NCI-H146 treated with DMSO at 0.1 percent for 48 hours (cell line): Measurements from ENCODE around the gene LPCAT2.
"Not testable (repeated sequence)": the region's sequence is repeated elsewhere in the genome, so short reads cannot be mapped to it uniquely, and the experiment has no call there.

Experiments used
- DNase-seq: peaks from one replicate; lab custom pipeline; 2025; ENCODE audit not compliant: unreplicated experiment; lab: John Stamatoyannopoulos, UW

The LPCAT2 gene

DNA sequence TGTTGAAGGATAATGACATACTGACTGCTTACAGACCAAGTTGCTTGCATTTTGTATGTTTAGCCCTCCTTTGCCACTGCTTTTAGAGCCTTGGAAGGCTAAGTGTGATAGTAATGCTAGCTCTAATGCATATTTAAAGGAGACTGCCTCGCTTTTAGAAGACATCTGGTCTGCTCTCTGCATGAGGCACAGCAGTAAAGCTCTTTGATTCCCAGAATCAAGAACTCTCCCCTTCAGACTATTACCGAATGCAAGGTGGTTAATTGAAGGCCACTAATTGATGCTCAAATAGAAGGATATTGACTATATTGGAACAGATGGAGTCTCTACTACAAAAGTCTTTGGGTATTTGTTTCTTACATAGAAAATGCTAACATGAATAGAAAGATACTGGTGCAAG, 76.8 kb downstream of the LPCAT2 start:
- DNase-seq = no peak

DNA sequence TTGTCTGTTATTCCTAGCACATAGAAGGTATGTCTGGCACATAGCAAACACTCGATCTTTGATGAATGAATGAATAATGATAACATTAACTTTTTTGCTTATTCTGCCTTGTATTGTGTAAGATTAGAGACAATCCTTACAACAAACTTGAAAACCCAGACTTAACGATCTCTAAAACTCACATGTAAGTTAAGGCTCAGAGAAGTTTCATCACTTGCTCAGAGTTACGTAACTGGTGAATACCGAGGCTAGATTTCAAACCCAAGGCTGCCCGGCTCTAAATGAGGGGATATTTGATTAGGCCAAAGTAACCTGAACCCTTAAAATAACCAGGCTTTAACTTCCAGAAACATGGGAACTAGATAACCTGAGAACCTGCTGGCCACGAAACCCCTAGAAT, 79.9 kb downstream of the LPCAT2 start:
- DNase-seq = no peak

DNA sequence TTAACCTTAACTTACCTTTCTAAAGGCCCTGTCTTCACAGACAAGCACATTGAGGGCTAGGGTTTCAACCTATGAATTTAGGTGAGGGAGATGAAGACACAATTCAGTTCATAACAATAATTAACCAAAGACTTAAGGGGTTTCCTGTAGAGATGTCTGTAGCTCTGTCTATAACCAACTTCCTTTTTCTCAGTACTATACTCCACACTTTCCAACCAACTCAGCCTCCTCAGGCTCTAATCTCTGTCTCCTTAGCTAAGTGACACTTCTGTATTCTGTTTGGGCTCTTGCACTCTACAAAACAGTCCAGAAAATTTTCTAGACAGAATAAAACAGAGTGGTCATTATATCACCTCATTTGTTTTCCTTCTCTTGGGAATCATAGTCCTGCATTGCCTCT, 83.4 kb downstream of the LPCAT2 start:
- DNase-seq = no peak

DNA sequence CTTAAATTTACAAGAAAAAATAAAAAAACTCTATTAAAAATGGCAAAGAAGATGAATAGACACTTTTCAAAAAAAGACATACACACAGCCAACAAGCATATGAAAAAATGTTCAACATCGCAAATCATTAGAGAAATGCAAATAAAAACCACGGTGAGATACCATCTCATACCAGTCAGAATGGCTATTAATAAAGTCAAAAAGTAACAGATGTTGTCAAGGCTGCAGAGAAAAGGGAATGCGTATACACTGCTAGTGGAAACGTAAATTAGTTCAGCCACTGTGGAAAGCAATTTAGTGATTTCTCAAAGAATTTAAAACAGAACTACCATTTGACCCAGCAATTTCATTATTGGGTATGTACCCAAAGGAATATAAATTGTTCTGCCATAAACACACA, 89.1 kb downstream of the LPCAT2 start:
- no peak for DNase-seq

DNA sequence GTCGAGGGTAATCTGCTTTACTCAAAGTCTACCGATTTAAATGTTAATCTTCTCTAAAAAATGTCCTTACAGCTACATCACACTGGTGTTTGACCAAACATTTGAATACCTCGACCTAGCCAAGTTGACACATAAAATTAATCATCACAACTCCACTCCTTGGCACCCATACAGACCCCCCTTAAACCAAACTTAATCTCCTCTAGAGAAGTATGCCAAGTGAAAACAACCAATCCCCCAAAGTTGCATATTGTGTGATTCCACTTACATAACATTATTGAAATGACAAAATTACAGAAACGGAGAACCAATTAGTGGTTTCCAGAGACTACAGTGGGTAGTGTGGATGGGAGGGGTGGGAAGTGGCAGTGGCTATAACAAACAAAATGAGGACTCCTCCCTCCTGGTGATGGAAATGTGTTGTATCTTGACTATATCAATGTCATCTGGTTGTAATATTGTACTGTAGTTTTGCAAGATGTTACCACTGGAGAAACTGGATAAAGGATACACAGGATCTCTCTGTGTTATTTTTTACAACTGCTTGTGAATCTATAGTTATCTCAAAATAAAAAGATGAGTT, 97.0 kb downstream of the LPCAT2 start:
- no peak for DNase-seq

DNA sequence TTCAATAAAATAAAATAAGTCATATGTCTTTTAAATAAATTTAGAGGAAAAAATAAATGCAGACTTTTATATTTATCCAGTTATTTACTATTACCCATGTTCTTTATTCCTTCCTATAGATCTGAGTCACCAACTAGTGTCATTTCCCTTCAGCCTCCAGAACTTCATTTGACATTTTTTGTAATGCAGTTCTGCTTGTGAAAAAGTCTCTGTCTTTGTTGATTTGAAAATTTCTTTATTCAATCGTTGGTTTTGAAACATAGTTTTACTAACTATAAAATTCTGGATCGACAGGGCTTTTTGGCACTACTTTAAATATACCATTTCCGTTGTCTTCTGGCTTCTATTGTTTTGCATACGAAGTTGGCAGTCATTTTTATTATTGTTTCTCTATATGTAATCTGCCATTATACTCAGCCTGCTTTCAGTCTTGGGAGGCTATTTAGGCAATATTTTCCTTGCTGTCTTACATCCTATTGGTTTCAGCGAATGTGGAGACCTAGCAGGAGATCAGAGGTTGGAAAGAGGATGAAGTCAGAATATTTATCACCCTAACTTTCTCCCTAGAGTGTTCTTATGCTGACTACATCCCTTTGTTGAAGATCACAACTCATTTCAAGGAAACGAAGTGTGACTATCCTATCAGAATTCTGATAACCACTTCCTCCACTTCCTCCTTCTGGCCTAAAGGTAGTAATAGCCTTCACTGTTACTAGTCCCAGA, 104.9 kb downstream of the LPCAT2 start:
- no peak for DNase-seq

DNA sequence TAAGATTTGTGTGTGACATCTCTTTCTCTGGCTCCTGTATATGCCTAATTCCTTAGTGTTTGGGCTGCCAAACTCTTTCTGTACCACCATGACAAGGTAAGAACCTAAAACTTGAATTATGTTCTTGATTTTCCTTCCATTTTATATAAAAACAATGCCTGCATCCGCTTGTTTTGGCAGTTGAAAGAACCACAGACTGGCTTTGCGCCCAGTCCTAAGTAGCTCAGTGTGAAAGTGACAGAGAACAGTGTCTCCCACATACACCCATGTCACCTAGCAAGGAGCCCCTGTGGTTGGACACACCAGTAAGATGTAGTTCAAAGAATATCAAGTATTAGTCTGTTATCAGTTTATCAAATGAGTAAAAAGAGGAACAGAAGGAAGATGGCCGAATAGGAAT, 106.2 kb downstream of the LPCAT2 start:
- DNase-seq = no peak

DNA sequence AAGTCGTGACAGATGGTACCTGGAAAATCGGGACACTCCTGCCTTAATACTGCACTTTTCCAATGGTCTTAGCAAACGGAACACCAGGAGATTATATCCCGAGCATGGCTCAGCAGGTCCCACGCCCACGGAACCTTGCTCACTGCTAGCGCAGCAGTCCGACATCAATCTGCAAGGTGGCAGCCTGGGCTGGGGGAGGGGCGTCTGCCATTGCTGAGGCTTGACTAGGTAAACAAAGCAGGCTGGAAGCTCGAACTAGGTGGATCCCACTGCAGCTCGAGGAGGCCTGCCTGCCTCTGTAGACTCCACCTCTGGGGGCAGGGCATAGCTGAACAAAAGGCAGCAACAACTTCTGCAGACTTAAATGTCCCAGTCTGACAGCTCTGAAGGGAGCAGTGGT, 106.8 kb downstream of the LPCAT2 start:
- DNase-seq = not testable (repeated sequence)

DNA sequence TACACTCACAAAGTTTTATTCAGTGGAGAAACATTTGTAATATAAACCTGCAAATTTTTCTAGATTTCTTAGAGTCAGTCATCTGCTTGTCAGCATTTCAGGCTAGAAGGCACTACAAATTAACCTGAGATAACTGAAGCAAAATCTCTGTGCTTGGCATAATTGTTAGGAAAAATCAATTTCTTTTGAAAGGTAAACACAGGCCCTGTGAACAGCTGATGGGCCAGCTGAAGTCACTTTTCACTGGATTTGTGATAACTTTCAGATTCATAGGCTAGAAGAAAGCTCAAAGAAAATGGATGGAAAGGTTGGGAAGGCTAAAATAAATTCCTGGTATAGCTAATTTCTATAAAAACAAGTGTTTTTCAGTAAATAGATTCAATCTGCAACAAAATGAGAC, 112.9 kb downstream of the LPCAT2 start:
- DNase-seq = no peak

DNA sequence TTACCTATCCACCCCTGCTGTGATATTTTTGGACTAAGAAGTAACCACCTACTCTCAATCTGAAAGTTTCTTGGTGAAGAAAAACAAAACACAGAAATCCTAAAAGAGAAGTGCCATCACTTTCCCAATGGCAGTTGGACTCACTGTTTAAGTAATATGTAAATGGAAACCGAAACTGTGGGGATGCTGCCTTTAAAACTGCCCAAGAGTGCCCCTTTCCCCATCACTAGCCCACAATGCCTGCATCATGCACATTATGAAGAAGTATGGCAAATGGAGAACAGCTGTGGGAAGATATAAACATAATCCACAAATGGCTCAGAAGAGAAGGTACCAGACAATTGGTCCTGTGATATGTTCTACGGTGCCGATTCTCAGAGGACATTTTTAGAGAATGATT, 113.4 kb downstream of the LPCAT2 start:
- DNase-seq = no peak

DNA sequence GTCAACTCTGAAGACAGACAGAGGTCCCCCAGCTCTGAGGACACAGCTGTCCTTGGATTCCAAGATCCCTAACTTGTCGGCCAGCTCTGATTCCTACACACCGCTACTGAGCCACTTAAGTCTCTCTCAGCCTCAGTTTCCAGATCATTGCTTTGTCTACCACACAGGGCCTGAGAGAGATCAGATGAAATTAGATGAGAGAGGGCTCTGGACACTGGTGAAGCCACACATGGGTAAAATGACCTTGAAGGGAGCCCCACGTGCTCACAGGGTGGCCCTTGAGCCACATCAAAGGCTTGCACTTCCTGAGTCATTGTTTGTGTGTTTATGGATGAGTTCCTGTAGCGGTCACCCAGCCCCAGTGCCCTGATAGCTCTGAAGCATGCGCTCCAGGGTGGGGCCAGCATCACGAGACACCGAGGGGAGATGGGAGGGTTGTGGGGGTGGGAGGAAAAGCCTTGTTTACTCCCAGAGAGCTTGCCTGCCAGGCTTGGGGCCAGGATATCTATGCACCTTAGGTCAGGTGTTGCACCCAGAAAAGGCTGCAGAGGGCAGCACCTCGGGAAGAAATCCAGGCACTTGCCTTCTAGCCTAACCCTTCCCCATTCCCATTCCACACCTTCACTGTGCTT, 114.2 kb downstream of the LPCAT2 start:
- no peak for DNase-seq

DNA sequence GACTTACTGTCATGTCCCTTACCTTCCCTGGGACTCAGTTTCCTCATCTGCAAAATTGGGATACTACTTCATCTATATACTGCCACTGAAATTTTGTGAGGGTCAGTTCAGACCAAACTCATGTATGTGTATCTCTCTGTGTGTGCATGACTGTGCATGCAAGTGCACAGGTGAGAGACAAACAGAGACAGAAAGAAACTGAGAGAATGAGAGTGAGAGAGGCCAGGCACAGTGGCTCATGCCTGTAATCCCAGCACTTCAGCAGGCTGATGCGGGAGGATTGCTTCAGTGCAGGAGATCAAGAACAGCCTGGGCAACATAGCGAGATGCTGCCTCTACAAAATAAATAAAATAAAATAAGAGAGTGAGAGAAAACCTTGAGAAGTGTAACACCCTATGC, 114.8 kb downstream of the LPCAT2 start:
- no peak for DNase-seq

DNA sequence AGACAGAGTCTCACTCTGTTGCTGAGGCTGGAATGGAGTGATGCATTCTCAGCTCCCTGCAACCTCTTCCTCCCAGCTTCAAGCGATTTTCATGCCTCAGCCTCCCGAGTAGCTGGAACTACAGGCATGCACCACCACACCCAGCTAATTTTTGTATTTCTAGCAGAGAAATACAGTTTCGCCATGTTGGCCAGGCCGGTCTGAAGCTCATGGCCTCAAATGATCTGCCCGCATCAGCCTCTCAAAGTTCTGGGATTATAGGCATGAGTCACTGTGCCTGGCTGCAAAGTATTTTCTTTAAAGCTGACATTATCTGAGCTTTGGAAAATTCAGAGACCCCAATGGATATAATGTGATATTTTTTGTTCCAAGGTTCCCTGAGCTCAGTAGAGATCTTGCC, 115.8 kb downstream of the LPCAT2 start:
- no peak for DNase-seq

DNA sequence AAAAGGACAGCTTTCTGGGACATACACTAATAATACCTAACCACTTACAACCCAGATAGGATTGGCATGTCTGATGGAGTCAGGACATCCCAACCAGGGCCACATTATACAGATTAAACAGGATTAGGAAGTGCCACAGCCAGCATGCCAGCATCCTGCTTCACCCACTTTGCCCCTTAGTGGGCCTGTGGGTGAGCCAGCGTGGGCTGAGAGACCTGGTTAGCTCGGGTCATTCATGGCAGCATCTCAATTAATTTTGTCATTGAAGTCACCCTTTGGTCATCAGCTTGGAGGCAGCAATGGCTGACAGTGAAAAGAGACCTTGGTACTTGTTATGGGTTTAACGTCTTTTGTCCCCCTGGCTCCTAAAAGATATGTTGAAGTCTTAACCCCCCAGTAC, 117.0 kb downstream of the LPCAT2 start:
- DNase-seq = no peak

DNA sequence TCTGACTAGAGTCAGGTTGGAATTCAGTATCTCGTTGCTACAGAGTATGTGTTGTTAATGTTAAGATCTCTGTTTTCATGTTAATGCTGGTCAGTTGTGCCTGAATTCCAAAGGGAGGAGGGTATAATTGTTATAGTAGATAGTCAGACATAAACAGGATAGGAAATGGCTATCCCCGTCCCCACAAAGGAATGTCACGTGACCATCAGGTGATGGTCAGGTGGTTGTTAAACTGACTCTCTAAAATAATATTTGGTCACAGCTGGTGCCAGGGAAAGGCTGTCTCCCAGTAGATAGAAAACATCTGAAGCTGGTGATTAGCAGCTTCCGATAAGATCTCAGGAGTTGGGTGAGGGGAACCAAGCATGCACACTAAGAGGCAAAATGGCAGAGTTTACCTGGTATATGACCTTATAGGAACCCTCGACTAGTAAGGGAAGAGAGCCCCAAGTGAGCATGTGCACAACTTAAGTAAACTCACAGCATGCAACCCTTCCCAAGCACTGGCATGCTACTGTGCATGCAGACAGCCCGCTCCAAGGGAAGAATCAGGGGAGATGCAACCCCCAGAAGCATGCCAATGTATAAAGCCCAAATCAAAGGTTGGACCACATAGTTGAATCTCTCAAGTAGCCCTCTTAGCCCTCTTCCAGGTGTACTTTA, 119.6 kb downstream of the LPCAT2 start:
- DNase-seq = no peak

DNA sequence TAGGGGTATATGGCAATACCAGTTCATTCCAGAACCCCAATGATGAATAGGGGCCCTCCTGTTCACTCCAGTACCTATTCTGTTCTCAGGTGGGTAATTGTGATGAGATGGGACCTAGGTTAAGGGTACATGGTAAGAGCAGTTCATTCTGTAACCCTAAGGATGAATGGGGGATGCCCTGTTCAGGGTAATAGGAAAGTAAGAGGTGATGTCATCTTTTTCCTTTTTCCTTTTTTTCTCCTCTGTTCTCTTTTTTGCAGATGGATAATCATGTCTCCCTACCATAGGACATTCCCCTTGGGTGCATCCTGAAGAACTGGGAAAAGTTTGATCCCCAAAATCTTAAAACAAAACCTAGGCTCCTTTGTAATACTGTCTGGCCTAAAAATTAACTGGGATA, 121.9 kb downstream of the LPCAT2 start:
- DNase-seq = no peak

DNA sequence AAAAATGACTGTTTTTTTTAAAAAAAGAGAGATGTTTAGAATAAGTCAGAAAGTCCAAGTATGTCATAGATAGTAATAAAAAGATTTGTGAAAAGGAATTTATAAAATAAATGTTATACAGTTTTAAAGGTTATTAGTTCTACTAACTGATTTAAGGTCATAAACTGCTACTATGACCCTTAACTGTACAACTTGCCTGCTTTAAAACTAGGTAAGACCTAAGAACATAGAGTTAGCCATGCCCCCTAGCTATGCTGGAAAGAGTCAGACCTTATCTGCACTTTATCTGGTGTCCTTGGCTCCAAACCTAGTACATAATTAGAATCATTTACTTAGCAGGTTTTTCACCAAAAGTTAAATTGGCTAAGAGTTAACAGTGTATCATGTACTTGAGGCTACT, 123.4 kb downstream of the LPCAT2 start:
- DNase-seq = no peak

DNA sequence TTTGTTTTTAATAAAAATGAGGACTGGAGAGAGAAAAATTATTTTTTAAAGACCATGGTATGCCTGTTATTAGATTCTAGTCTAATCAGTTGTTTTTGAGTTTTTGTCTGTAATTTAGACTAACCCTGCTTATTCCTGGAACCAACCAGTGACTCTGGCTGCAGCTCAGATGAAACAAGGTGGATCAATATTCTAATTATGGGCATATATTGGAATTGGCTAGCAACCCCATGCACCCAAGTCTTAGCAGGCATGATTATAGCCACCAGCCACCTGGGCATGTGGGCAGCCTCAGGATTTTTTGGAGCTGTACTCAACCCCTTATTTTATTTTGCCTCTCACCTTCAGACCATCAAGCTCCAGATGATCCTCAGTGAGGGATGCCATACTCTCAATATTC, 125.3 kb downstream of the LPCAT2 start:
- DNase-seq = no peak
